Lower lobe of right lung (tissue), 2 donors: ENCODE results near the gene PIGK. TPM values are rescaled to one million over a fixed set of nuclear protein-coding genes. Genes with fewer than 3 reads are reported as not detected.

Experiments used
- ATAC-seq, 2 donors: fragments of 200-7000 bp; cut with Tn5 transposase; one replicate each; pipeline ENCODE4 v1.9.1; 2020 to 2022; ENCODE audit warnings: mild to moderate bottlenecking in 2 of 2, moderate library complexity in 2 of 2
- DNase-seq: peaks from one replicate; pipeline ENCODE4 v3.0.0-alpha.2; 2020
- H3K27ac ChIP-seq: fragments of 200-600 bp; one replicate; pipeline ENCODE4 v1.8.0; 2022
- H3K27me3 ChIP-seq: fragments of 200-600 bp; one replicate; pipeline ENCODE4 v1.8.0; 2022; ENCODE audit warnings: low read depth
- H3K36me3 ChIP-seq: fragments of 200-600 bp; one replicate; pipeline ENCODE4 v1.8.0; 2022; ENCODE audit warnings: mild to moderate bottlenecking
- H3K4me1 ChIP-seq: fragments of 200-600 bp; one replicate; pipeline ENCODE4 v1.8.0; 2022
- H3K4me3 ChIP-seq: fragments of 200-600 bp; one replicate; pipeline ENCODE4 v1.8.0; 2022; ENCODE audit warnings: mild to moderate bottlenecking
- H3K9me3 ChIP-seq: fragments of 200-600 bp; one replicate; pipeline ENCODE4 v1.8.0; 2022
- intact Hi-C: fragments of 100-400 bp; cut with DNase I; formaldehyde crosslinking; loops from one replicate; pipeline ENCODE4 v1.11.0; 2022
- total RNA-seq: library from RNA; stranded (reverse); fragmentation: NEBNext Ultra II Directional; extraction: Animal tissue kit (Norgen Biotek cat#: 25700); gene quantifications from one replicate; pipeline ENCODE4 v1.2.1, GENCODE V29; 2021
- TF ChIP-seq, protein P1 (sequence below): fragments of 200-600 bp; IDR thresholded peaks from one replicate; pipeline ENCODE4 v1.8.0; 2022; ENCODE audit warnings: antibody characterized with exemption, mild to moderate bottlenecking
- donor health status: DM: no; HTN: yes; CAD: no; lungs with severe emphysema.

The PIGK gene
- total RNA-seq, 1 donor from 2014 or later: 27.1 TPM

DNA sequence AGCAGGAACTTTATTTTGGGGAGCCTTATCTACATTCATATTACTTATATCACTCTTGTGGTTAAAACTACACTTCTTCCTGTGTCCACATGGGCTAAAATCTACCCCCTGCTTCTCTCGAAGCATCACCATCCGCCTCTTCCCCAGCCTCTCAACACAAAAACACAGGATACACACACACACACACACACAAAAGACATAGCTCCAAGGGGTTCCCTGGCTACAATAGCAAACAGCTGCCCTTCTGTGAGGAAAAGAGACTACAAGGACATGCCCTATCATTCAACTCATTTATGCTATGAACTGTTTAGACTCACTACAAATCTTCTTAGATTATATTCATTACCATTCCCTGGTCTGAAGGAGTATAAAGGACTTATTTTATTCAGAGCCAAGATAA is 155.0 kb downstream of the PIGK start:
- intact Hi-C loops: no loop called here
- no peak overlapping the region for H3K27ac ChIP-seq

DNA sequence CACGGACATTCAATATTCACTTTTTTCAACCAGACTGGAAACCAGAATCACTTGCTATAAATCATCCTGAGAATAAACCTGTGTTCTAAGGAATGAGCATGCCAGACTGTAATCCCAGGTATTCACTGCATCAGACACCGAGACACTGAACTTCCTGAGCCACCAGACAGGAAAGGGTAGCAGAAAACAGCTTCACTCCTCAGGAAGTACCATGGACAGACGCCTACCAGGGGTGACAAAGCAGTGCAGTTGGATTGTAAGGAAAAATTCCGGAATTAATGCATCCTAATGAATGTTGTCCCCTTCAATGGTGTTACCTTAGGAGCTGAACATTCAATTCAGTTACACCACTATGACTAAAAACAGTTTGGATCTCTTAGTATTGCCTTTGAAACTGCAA is 156.1 kb downstream of the PIGK start:
- intact Hi-C loops: no loop called here
- Histone ChIP-seq H3K4me3 (no peak overlapping the region), H3K27ac (no peak overlapping the region), H3K4me1 (no peaks in the 10 kb centered on the region), H3K9me3 (no peaks in the 10 kb centered on the region), H3K27me3 (no peaks in the 10 kb centered on the region), H3K36me3 (no peaks in the 10 kb centered on the region)
- DNase-seq (no peak), ATAC-seq (no peak)
- TF ChIP-seq, protein P1, sequence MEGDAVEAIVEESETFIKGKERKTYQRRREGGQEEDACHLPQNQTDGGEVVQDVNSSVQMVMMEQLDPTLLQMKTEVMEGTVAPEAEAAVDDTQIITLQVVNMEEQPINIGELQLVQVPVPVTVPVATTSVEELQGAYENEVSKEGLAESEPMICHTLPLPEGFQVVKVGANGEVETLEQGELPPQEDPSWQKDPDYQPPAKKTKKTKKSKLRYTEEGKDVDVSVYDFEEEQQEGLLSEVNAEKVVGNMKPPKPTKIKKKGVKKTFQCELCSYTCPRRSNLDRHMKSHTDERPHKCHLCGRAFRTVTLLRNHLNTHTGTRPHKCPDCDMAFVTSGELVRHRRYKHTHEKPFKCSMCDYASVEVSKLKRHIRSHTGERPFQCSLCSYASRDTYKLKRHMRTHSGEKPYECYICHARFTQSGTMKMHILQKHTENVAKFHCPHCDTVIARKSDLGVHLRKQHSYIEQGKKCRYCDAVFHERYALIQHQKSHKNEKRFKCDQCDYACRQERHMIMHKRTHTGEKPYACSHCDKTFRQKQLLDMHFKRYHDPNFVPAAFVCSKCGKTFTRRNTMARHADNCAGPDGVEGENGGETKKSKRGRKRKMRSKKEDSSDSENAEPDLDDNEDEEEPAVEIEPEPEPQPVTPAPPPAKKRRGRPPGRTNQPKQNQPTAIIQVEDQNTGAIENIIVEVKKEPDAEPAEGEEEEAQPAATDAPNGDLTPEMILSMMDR: no peak

More for the DNA sequence above, 155.0 kb downstream of the PIGK start:
- DNase-seq: no peak
- Histone ChIP-seq H3K4me1 (no peaks in the 10 kb centered on the region), H3K9me3 (no peaks in the 10 kb centered on the region), H3K4me3 (no peak overlapping the region), H3K36me3 (no peaks in the 10 kb centered on the region), H3K27me3 (no peaks in the 10 kb centered on the region)
- TF ChIP-seq, protein P1: no peak
- no peak for ATAC-seq

DNA sequence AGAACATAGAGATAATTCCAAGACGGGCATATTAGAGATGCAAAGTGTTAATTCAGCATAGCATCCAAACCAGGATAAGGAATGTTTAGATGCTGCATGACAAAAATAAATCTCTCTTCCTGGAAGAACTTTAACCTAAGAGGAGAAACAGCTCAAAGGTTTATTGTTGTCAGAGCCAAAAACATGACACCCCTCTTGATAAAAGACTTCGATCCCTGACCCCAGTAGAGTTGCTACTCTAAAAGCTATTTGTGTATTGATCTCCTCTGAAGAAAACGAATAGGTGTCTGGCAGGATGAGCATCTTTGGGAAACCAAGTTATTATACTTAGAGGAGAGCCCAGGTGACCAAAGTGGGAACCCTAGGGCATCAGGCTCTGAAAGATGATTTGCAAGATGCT is 158.1 kb downstream of the PIGK start:
- intact Hi-C loops: no loop called here
- no peak overlapping the region for H3K27ac ChIP-seq
- no peaks in the 10 kb centered on the region for H3K36me3 ChIP-seq
- TF ChIP-seq, protein P1: no peak
- ATAC-seq: no peak
- no peaks in the 10 kb centered on the region for H3K4me1 ChIP-seq
- DNase-seq: no peak
- H3K9me3 ChIP-seq: no peaks in the 10 kb centered on the region
- H3K27me3 ChIP-seq: no peaks in the 10 kb centered on the region
- H3K4me3 ChIP-seq: no peak overlapping the region

DNA sequence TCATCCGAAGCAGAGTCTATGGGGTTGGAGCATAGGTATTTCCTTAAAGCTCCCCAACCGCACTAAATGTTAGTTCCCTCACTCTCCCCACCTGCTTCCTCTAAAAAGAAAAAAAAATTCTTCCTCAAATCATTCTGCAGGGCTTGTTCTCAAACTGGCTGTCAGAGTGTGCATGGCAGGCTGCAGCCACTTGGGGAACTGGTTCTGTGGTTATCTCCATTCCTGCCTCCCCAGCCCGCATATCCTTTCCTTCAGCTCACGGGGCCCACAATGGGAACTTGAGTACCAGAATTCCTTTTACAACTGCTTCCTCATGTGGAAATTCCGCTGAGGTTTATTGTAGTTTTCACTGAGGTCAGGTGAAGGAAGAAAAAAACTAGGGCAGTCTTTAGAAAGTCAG is 159.2 kb downstream of the PIGK start:
- Histone ChIP-seq H3K4me3 (no peak overlapping the region), H3K27ac (no peak overlapping the region), H3K9me3 (no peaks in the 10 kb centered on the region), H3K27me3 (no peaks in the 10 kb centered on the region), H3K4me1 (no peaks in the 10 kb centered on the region), H3K36me3 (no peaks in the 10 kb centered on the region)
- TF ChIP-seq, protein P1: no peak
- intact Hi-C loops: no loop called here
- no peak for ATAC-seq
- no peak for DNase-seq

DNA sequence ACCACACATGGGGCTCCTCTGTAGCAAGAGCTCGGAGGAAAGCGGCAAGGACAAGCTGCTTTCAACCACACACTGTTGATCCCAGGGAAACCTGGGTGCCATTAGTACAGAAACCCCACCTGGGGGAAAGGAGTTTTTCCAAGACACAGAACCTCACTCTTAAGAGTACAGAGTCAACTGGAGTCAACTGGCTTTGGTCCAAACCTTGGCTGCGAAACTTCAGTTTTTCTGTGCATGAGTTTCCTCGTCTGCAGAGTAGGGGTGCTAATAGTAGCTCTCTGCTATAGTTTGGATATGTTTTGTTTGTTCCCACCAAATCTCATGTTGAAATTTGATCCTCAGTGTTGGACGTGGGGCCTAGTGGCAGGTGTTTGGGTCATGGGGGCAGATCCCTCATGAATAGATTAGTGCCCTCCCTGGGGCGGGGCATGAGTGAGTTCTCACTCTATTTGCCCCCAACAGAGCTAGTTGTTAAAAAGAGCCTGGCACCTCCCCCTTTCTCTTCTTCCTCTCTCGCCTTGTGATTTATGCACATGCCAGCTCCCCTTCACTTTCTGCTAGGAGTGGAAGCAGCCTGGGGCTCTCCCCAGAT is 161.1 kb downstream of the PIGK start:
- TF ChIP-seq, protein P1: no peak
- H3K27ac ChIP-seq: no peak overlapping the region
- ATAC-seq (no peak), DNase-seq (no peak)
- no peaks in the 10 kb centered on the region for H3K27me3 ChIP-seq
- no peaks in the 10 kb centered on the region for H3K9me3 ChIP-seq
- no peaks in the 10 kb centered on the region for H3K4me1 ChIP-seq
- H3K4me3 ChIP-seq: no peak overlapping the region
- intact Hi-C loops: no loop called here
- no peaks in the 10 kb centered on the region for H3K36me3 ChIP-seq
